ENCODE measurements around the gene METAP2.

DNA sequence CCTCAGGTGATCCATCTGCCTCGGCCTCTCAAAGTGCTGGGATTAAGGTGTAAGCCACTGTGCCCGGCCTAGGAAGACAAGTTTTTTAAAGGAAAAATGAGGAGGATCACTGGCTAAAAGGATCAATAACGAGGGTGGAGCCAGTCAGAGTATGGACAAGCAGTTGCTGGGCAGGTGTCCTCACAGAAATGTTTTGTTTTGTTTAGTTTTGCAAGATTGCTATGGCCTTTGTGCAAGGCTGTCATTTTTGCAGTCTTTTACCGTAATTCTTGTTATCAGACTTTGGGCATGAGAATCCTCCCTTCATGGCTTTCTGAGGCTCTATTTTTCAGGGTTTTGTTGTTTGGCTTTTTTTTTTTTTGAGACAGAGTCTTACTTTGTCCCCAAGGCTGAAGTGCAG, 11.9 kb upstream of the METAP2 start:
- TF ChIP-seq CTCF (IDR thresholded peaks at IDR 0.05), result no peak
- TF ChIP-seq JUN (CRISPR knock-in tag; IDR thresholded peaks at IDR 0.05), result no peak
- TF ChIP-seq CREM (CRISPR knock-in tag; IDR thresholded peaks at IDR 0.05), result no peak
- TF ChIP-seq NFATC4 (CRISPR knock-in tag; IDR thresholded peaks at IDR 0.05), result no peak
- TF ChIP-seq USF2 (CRISPR knock-in tag; IDR thresholded peaks at IDR 0.05), result no peak
- TF ChIP-seq, protein P1, sequence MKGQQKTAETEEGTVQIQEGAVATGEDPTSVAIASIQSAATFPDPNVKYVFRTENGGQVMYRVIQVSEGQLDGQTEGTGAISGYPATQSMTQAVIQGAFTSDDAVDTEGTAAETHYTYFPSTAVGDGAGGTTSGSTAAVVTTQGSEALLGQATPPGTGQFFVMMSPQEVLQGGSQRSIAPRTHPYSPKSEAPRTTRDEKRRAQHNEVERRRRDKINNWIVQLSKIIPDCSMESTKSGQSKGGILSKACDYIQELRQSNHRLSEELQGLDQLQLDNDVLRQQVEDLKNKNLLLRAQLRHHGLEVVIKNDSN (CRISPR knock-in tag; IDR thresholded peaks at IDR 0.05), result no peak
- no peak for TF ChIP-seq ZNF219 (CRISPR knock-in tag; IDR thresholded peaks at IDR 0.05; ENCODE audit: borderline replicate concordance)
- TF ChIP-seq JAZF1 (CRISPR knock-in tag; IDR thresholded peaks at IDR 0.05), result no peak
- no peak for TF ChIP-seq ATF6 (CRISPR knock-in tag; IDR thresholded peaks at IDR 0.05)
- no peak for TF ChIP-seq FOXJ3 (CRISPR knock-in tag; IDR thresholded peaks at IDR 0.05; ENCODE audit: borderline replicate concordance)
- TF ChIP-seq, protein P2, sequence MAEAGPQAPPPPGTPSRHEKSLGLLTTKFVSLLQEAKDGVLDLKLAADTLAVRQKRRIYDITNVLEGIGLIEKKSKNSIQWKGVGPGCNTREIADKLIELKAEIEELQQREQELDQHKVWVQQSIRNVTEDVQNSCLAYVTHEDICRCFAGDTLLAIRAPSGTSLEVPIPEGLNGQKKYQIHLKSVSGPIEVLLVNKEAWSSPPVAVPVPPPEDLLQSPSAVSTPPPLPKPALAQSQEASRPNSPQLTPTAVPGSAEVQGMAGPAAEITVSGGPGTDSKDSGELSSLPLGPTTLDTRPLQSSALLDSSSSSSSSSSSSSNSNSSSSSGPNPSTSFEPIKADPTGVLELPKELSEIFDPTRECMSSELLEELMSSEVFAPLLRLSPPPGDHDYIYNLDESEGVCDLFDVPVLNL (CRISPR knock-in tag; IDR thresholded peaks at IDR 0.05; ENCODE audit: borderline replicate concordance, low read depth), result no peak
- TF ChIP-seq ZNF121 (CRISPR knock-in tag; IDR thresholded peaks at IDR 0.05), result no peak

Data from WTC11 (cell line).